Stomach smooth muscle (tissue), 2 donors: ENCODE measurements around the gene ZSCAN12.

Source experiments
- H3K27ac ChIP-seq: one replicate; pipeline ENCODE4 v1.7.0; 2013; ENCODE audit warnings: mild to moderate bottlenecking, low read length, inconsistent platforms
- H3K27me3 ChIP-seq, 2 donors: one replicate each; pipeline ENCODE4 v1.7.0; 2013; ENCODE audit warnings: low read length in 2 of 2; ENCODE audit not compliant: insufficient read depth in 2 of 2, control insufficient read depth in 1 of 2
- H3K36me3 ChIP-seq, 2 donors: one replicate each; pipeline ENCODE4 v1.7.0; 2013; ENCODE audit warnings: low read length in 2 of 2; ENCODE audit not compliant: control insufficient read depth in 2 of 2, insufficient read depth in 2 of 2
- H3K4me1 ChIP-seq: one replicate; pipeline ENCODE4 v1.7.0; 2013; ENCODE audit warnings: low read length; ENCODE audit not compliant: control insufficient read depth, insufficient read depth
- H3K4me3 ChIP-seq, 2 donors: one replicate each; pipeline ENCODE4 v1.7.0; 2013; ENCODE audit warnings: low read length in 2 of 2
- H3K9ac ChIP-seq, 2 donors: one replicate each; pipeline ENCODE4 v1.7.0; 2013; ENCODE audit warnings: low read length in 2 of 2, mild to moderate bottlenecking in 1 of 2
- H3K9me3 ChIP-seq, 2 donors: one replicate each; pipeline ENCODE4 v1.7.0; 2013; ENCODE audit warnings: low read length in 2 of 2; ENCODE audit not compliant: control insufficient read depth in 2 of 2
- donor health status: healthy.
- donor health status: Pancreatic carcinoma.

Gene ZSCAN12

GRCh38 chr6:28343898-28344677 is 55.5 kb downstream of the ZSCAN12 start:
- H3K36me3 ChIP-seq = peaks cover 0 to 3% of the 10 kb centered on the region in 2 donors
- H3K4me1 ChIP-seq = peaks cover 2% of the 10 kb centered on the region
- no peaks in the 10 kb centered on the region for H3K9me3 ChIP-seq
- H3K27ac ChIP-seq = no peak overlapping the region
- H3K4me3 ChIP-seq = no peak overlapping the region
- H3K9ac ChIP-seq = no peak overlapping the region
- no peaks in the 10 kb centered on the region for H3K27me3 ChIP-seq

GRCh38 chr6:28340310-28341095 is 59.0 kb downstream of the ZSCAN12 start:
- Histone ChIP-seq H3K27me3 (no peaks in the 10 kb centered on the region), H3K4me3 (no peak overlapping the region)

GRCh38 chr6:28337121-28337520 is 62.4 kb downstream of the ZSCAN12 start:
- Histone ChIP-seq H3K4me3 (peak overlapping the region; percentile 71 to 83), H3K36me3 (peaks cover 0 to 3% of the 10 kb centered on the region in 2 donors), H3K27ac (peak overlapping the region; percentile 99), H3K9ac (peak overlapping the region; percentile 90 to 99), H3K4me1 (peaks cover 12% of the 10 kb centered on the region), H3K9me3 (no peaks in the 10 kb centered on the region), H3K27me3 (no peaks in the 10 kb centered on the region)

More at GRCh38 chr6:28340310-28341095, 59.0 kb downstream of the ZSCAN12 start:
- H3K36me3 ChIP-seq = peaks cover 0 to 3% of the 10 kb centered on the region in 2 donors
- no peaks in the 10 kb centered on the region for H3K9me3 ChIP-seq
- peaks cover 9% of the 10 kb centered on the region for H3K4me1 ChIP-seq
- H3K27ac ChIP-seq = no peak overlapping the region
- no peak overlapping the region for H3K9ac ChIP-seq

GRCh38 chr6:28336284-28337120 is 63.0 kb downstream of the ZSCAN12 start:
- H3K9ac ChIP-seq = peak overlapping the region; percentile 90 to 99
- H3K4me1 ChIP-seq = peaks cover 12% of the 10 kb centered on the region
- H3K9me3 ChIP-seq = no peaks in the 10 kb centered on the region
- H3K27me3 ChIP-seq = no peaks in the 10 kb centered on the region
- peak overlapping the region; percentile 71 to 83 for H3K4me3 ChIP-seq
- peaks cover 0 to 3% of the 10 kb centered on the region in 2 donors for H3K36me3 ChIP-seq
- H3K27ac ChIP-seq = peak overlapping the region; percentile 99

- Histone ChIP-seq H3K9ac (peak within 1 kb of the TSS; percentile 90 to 99), H3K4me1 (peaks cover 12% of the 10 kb centered on the region), H3K27ac (peak within 1 kb of the TSS; percentile 99), H3K36me3 (no peaks in the 10 kb centered on the region), H3K27me3 (no peaks in the 10 kb centered on the region), H3K9me3 (no peaks in the 10 kb centered on the region), H3K4me3 (peak within 1 kb of the TSS; percentile 71 to 83)
These were observed 63.8 kb downstream of the ZSCAN12 start, which contains the start of gene ZSCAN31 for GRCh38 chr6:28335564-28336283. ZSCAN31 (minus strand) TSS chr6:28336148; CDS start chr6:28329683, 6,465 bp downstream.

GRCh38 chr6:28335040-28335563 is 64.4 kb downstream of the ZSCAN12 start:
- H3K27ac ChIP-seq = peak overlapping the region; percentile 99

GRCh38 chr6:28334286-28335039 is 65.1 kb downstream of the ZSCAN12 start:
- peak overlapping the region; percentile 99 for H3K27ac ChIP-seq
- peak overlapping the region; percentile 90 to 99 for H3K9ac ChIP-seq
- H3K4me1 ChIP-seq = peaks cover 12% of the 10 kb centered on the region
- no peaks in the 10 kb centered on the region for H3K27me3 ChIP-seq
- no peaks in the 10 kb centered on the region for H3K9me3 ChIP-seq
- H3K36me3 ChIP-seq = peaks cover 0 to 6% of the 10 kb centered on the region in 2 donors
- peak overlapping the region; percentile 71 to 83 for H3K4me3 ChIP-seq

More at GRCh38 chr6:28335040-28335563, 64.4 kb downstream of the ZSCAN12 start:
- Histone ChIP-seq H3K9me3 (no peaks in the 10 kb centered on the region), H3K4me3 (peak overlapping the region; percentile 71 to 83), H3K27me3 (no peaks in the 10 kb centered on the region), H3K36me3 (peaks cover 0 to 1% of the 10 kb centered on the region in 2 donors), H3K4me1 (peaks cover 12% of the 10 kb centered on the region), H3K9ac (peak overlapping the region; percentile 90 to 99)

- Histone ChIP-seq H3K9me3 (peaks cover 0 to 6% of the 10 kb centered on the region in 2 donors), H3K4me3 (peak overlapping the region in 1 of 2 donors; percentile 27), H3K36me3 (peaks cover 7 to 13% of the 10 kb centered on the region in 2 donors), H3K9ac (no peak overlapping the region), H3K27ac (peak overlapping the region; percentile 0), H3K4me1 (peaks cover 12% of the 10 kb centered on the region), H3K27me3 (no peaks in the 10 kb centered on the region)
These were observed 65.9 kb downstream of the ZSCAN12 start for GRCh38 chr6:28333599-28334018.

- Histone ChIP-seq H3K27ac (peak overlapping the region; percentile 0), H3K4me1 (peaks cover 12% of the 10 kb centered on the region), H3K27me3 (no peaks in the 10 kb centered on the region), H3K9me3 (peaks cover 0 to 6% of the 10 kb centered on the region in 2 donors), H3K9ac (no peak overlapping the region), H3K36me3 (peaks cover 7 to 13% of the 10 kb centered on the region in 2 donors), H3K4me3 (no peak overlapping the region)
These were observed 66.5 kb downstream of the ZSCAN12 start for GRCh38 chr6:28333047-28333446.
